GM23338 (cell line): ENCODE data around the gene SERPINA3.

Experiments used
- ZNF114 ChIP-seq: fragments of 250-450 bp; sonication (Bioruptor Pico); IDR thresholded peaks from 2 replicates; pipeline ENCODE4 v1.5.0; 2020; ENCODE audit warnings: mild to moderate bottlenecking, moderate library complexity
- TF ChIP-seq, protein P1 (sequence below), 2 experiments: fragments of 200-600 bp in 1 of 2; sonication (generic) in 1 of 2; conservative IDR thresholded peaks; 2 replicates each; pipeline versions ENCODE4 v1.5.1 to v1.6.1; 2016 to 2017; ENCODE audit warnings: antibody characterized with exemption in 2 of 2, low read depth in 2 of 2, mild to moderate bottlenecking in 2 of 2, moderate library complexity in 1 of 2

DNA sequence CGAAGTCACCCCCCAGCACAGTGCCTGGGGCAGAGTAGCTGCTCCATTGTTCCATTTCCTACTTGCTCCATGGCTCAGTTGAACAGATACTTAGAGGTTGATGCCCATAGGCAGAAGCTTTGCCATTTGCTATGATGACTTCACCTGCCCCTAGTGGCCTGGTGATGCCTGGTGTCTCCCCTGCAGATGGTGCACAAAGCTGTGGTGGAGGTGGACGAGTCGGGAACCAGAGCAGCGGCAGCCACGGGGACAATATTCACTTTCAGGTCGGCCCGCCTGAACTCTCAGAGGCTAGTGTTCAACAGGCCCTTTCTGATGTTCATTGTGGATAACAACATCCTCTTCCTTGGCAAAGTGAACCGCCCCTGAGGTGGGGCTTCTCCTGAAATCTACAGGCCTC lies 20.3 kb upstream of the SERPINA3 start:
- TF ChIP-seq, protein P1, sequence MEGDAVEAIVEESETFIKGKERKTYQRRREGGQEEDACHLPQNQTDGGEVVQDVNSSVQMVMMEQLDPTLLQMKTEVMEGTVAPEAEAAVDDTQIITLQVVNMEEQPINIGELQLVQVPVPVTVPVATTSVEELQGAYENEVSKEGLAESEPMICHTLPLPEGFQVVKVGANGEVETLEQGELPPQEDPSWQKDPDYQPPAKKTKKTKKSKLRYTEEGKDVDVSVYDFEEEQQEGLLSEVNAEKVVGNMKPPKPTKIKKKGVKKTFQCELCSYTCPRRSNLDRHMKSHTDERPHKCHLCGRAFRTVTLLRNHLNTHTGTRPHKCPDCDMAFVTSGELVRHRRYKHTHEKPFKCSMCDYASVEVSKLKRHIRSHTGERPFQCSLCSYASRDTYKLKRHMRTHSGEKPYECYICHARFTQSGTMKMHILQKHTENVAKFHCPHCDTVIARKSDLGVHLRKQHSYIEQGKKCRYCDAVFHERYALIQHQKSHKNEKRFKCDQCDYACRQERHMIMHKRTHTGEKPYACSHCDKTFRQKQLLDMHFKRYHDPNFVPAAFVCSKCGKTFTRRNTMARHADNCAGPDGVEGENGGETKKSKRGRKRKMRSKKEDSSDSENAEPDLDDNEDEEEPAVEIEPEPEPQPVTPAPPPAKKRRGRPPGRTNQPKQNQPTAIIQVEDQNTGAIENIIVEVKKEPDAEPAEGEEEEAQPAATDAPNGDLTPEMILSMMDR (conservative IDR thresholded peaks at IDR 0.05; ENCODE audit: low read depth in 2 of 2): no peak
- no peak for TF ChIP-seq ZNF114 (CRISPR knock-in tag)
